WERI-Rb-1 (cell line): ENCODE measurements around the gene RSU1.

Experiments
- DNase-seq: peaks from one replicate; pipeline ENCODE4 v3.0.0-alpha.2; 2020
- H3K27ac ChIP-seq: fragments of 250-450 bp; sonication (Bioruptor Pico); 2 replicates; pipeline ENCODE4 v1.5.1; 2020; ENCODE audit warnings: mild to moderate bottlenecking, moderate library complexity
- H3K27me3 ChIP-seq: fragments of 250-450 bp; sonication (Bioruptor Pico); 2 replicates; pipeline ENCODE4 v1.5.1; 2021; ENCODE audit warnings: mild to moderate bottlenecking, low read depth, moderate library complexity; ENCODE audit not compliant: insufficient read depth, severe bottlenecking
- H3K36me3 ChIP-seq: fragments of 250-450 bp; sonication (Bioruptor Pico); 2 replicates; pipeline ENCODE4 v1.5.1; 2020; ENCODE audit warnings: mild to moderate bottlenecking, moderate library complexity
- H3K4me3 ChIP-seq: 2 replicates; pipeline ENCODE4 v1.5.1; 2011; ENCODE audit warnings: low read depth, mild to moderate bottlenecking, control low read depth, low read length
- H3K9me3 ChIP-seq: fragments of 250-450 bp; sonication (Bioruptor Pico); 2 replicates; pipeline ENCODE4 v1.5.1; 2021; ENCODE audit warnings: mild to moderate bottlenecking, moderate library complexity; ENCODE audit not compliant: severe bottlenecking
- CTCF ChIP-seq: IDR thresholded peaks from 2 replicates; pipeline ENCODE4 v1.5.1; 2011; ENCODE audit warnings: low read depth, mild to moderate bottlenecking, control low read depth, inconsistent platforms, low read length

RSU1 gene

DNA sequence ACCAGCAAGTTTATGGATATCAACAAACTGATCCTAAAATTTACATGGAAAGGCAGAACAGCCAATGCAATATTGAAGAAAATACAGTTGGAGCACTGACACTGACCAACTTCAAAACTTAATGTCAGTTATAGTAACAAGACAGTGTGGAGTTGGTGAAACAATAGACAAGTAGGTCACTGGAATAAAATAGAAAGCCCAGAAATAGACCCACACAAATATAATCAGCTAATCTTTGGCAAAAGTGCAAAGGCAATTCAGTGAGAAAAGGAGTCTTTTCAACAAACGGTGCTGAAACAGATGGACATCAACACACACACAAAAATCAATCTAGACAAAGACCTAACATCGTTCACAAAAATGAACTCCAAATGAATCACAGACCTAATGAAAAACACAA, 13.8 kb downstream of the RSU1 start:
- no peak for DNase-seq
- no peak overlapping the region for H3K4me3 ChIP-seq
- H3K9me3 ChIP-seq, result no peaks in the 10 kb centered on the region
- no peak for TF ChIP-seq CTCF
- H3K36me3 ChIP-seq, result no peaks in the 10 kb centered on the region
- no peak overlapping the region for H3K27ac ChIP-seq
- H3K27me3 ChIP-seq, result no peaks in the 10 kb centered on the region

- DNase-seq, result no peak
- Histone ChIP-seq H3K27ac (no peak overlapping the region), H3K9me3 (no peaks in the 10 kb centered on the region), H3K36me3 (no peaks in the 10 kb centered on the region), H3K4me3 (no peak overlapping the region), H3K27me3 (no peaks in the 10 kb centered on the region)
- TF ChIP-seq CTCF, result no peak
Observed at GRCh38 chr10:16799621-16800020, 17.6 kb downstream of the RSU1 start.

DNA sequence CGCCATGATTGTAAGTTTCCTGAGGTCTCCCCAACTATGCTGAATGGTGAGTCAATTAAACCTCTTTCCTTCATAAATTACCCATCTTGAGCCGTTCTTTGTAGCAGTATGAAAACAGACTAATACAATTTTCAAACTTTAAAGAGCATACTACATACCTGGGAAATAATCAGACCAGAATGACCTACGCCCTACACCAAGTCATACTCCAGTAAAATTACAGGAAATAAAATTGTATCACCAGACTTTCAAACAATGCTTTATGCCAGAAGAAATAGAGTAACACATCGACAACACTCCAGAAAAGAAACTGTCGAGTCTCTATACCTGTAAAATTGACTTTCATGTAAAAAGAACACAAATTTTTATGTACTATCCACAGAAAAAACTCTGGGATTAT, 18.7 kb downstream of the RSU1 start:
- Histone ChIP-seq H3K27me3 (no peaks in the 10 kb centered on the region), H3K9me3 (no peaks in the 10 kb centered on the region), H3K27ac (no peak overlapping the region), H3K4me3 (no peak overlapping the region), H3K36me3 (no peaks in the 10 kb centered on the region)
- no peak for DNase-seq
- no peak for TF ChIP-seq CTCF

- H3K27ac ChIP-seq, result no peak overlapping the region
- no peaks in the 10 kb centered on the region for H3K36me3 ChIP-seq
- no peak for DNase-seq
- H3K9me3 ChIP-seq, result no peaks in the 10 kb centered on the region
- no peak overlapping the region for H3K4me3 ChIP-seq
- TF ChIP-seq CTCF, result no peak
- no peaks in the 10 kb centered on the region for H3K27me3 ChIP-seq
Observed at GRCh38 chr10:16795410-16796073, 21.7 kb downstream of the RSU1 start.

DNA sequence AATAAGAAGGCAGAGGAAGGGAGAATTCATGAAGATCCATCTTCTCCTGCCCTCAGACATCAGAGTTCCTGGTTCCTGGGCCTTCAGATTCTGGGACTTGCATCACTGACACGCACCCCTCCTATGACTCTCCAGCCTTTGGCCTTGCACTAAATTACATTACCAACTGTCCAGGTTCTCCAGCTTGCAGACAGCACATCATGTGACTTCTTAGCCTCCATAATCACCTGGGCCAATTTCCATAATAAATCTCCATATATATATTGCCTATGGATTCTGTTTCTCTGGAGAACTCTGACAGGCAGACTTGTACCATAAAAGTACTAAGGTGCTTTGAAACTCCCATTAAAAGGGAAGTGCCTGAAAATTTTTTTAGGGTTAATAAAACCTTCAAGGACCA, 23.2 kb downstream of the RSU1 start:
- H3K9me3 ChIP-seq, result no peaks in the 10 kb centered on the region
- no peak overlapping the region for H3K27ac ChIP-seq
- H3K27me3 ChIP-seq, result no peaks in the 10 kb centered on the region
- no peak for DNase-seq
- no peaks in the 10 kb centered on the region for H3K36me3 ChIP-seq
- no peak for TF ChIP-seq CTCF
- no peak overlapping the region for H3K4me3 ChIP-seq

GRCh38 chr10:16792675-16793074, 24.5 kb downstream of the RSU1 start:
- Histone ChIP-seq H3K4me3 (no peak overlapping the region), H3K9me3 (no peaks in the 10 kb centered on the region), H3K36me3 (no peaks in the 10 kb centered on the region), H3K27ac (no peak overlapping the region), H3K27me3 (no peaks in the 10 kb centered on the region)
- TF ChIP-seq CTCF, result no peak
- no peak for DNase-seq
